ENCODE measurements around the gene HMGXB3.

HMGXB3 gene

DNA sequence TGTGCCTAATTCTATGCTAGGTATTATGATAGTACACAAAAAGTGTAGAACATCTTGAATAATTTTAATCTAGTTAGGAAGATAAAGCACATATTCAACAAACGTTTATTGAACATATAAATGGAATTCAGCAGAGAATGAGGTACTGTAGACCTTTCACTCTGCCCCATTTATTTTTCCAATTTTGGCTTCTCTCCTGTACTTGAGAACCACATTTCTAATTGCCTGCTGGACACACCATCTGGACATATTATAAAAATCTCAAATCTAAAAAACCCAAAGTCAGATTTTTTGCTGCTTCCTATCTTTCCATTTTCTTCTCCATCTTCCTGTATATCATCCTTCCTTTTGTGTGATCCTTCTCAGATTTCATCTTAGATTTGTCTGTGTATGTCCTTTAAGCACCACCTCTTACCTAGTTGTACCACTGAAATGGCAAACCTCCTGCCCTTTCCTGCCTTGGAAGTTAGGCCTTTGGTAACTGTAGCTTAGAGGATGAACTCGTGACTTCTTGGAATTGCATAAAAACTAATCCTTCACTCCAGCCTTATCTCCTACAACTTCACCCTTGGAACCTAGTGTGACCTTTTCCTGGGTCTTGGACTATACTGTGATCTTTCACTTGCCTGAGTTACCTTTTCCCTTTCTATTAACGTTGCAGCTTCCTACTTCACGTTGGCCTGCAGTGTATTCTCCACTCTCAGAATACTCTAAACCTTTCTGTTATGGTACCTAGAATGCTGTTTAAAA is 31.2 kb upstream of the HMGXB3 start:
- Mint-ChIP-seq H3K9me3 (ENCODE audit: low read depth) (no peaks in the 10 kb centered on the region), H3K4me1 (ENCODE audit: low read depth) (peaks cover 13% of the 10 kb centered on the region), H3K27me3 (no peaks in the 10 kb centered on the region), H3K27ac (no peak overlapping the region), H3K36me3 (peaks cover 9% of the 10 kb centered on the region), H3K4me3 (no peak overlapping the region)

DNA sequence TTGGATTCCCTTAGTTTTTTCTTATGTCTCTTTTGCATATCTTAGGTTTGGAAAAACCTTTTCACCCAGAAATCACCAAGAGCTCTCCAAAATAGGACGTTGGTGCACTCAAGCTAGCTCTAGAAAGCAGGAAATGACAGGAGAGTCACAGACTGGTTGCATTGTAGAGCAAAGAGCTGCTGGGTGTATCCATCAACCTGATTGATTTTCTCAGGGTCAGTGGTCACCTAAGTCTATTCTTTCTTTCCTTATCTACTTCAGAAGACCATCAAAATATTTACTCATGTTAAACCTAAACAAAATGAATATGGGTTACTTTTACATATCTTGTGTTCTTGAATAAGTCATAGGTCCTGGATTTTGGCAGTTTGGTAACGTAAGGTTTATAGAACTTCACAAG is 25.1 kb upstream of the HMGXB3 start:
- peaks cover 4% of the 10 kb centered on the region for H3K4me1 Mint-ChIP-seq (ENCODE audit: low read depth)
- H3K9me3 Mint-ChIP-seq (ENCODE audit: low read depth): no peaks in the 10 kb centered on the region
- H3K36me3 Mint-ChIP-seq: peaks cover 20% of the 10 kb centered on the region
- H3K4me3 Mint-ChIP-seq: no peak overlapping the region
- no peaks in the 10 kb centered on the region for H3K27me3 Mint-ChIP-seq
- no peak overlapping the region for H3K27ac Mint-ChIP-seq

GRCh38 chr5:149979896-149980295 is 20.6 kb upstream of the HMGXB3 start:
- H3K36me3 Mint-ChIP-seq: peaks cover 20% of the 10 kb centered on the region
- H3K27me3 Mint-ChIP-seq: no peaks in the 10 kb centered on the region
- no peak overlapping the region for H3K4me3 Mint-ChIP-seq
- H3K4me1 Mint-ChIP-seq (ENCODE audit: low read depth): no peaks in the 10 kb centered on the region
- no peaks in the 10 kb centered on the region for H3K9me3 Mint-ChIP-seq (ENCODE audit: low read depth)
- H3K27ac Mint-ChIP-seq: no peak overlapping the region

DNA sequence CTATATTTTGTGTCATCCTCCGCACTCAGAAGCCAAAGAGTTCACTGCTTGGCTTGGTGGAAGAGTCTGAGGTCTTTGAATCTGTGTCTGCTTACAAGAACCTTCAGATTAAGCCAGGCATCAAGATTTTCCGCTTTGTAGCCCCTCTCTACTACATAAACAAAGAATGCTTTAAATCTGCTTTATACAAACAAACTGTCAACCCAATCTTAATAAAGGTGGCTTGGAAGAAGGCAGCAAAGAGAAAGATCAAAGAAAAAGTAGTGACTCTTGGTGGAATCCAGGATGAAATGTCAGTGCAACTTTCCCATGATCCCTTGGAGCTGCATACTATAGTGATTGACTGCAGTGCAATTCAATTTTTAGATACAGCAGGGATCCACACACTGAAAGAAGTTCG is 19.3 kb upstream of the HMGXB3 start:
- Mint-ChIP-seq H3K27me3 (no peaks in the 10 kb centered on the region), H3K9me3 (ENCODE audit: low read depth) (no peaks in the 10 kb centered on the region), H3K27ac (no peak overlapping the region), H3K4me3 (no peak overlapping the region), H3K4me1 (ENCODE audit: low read depth) (no peaks in the 10 kb centered on the region), H3K36me3 (peaks cover 16% of the 10 kb centered on the region)

DNA sequence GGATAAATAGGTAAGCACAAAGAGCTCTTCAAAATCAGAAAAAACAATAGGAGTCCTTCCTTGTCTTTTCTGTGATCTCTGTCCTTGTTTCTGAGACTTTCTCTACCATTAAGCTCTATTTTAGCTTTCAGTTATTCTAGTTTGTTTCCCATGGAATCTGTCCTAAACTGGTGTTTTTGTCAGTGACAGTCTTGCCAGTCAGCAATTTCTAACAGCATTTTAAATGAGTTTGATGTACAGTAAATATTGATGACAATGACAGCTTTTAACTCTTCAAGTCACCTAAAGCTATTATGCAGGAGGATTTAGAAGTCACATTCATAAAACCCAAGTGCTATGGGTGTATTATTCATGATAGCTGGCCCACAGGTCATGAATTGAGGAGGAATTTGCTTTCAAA is 18.0 kb upstream of the HMGXB3 start:
- H3K36me3 Mint-ChIP-seq: peaks cover 15% of the 10 kb centered on the region
- no peaks in the 10 kb centered on the region for H3K4me1 Mint-ChIP-seq (ENCODE audit: low read depth)
- H3K27me3 Mint-ChIP-seq: no peaks in the 10 kb centered on the region
- H3K4me3 Mint-ChIP-seq: no peak overlapping the region
- peak overlapping the region; percentile 17 for H3K27ac Mint-ChIP-seq
- H3K9me3 Mint-ChIP-seq (ENCODE audit: low read depth): no peaks in the 10 kb centered on the region

DNA sequence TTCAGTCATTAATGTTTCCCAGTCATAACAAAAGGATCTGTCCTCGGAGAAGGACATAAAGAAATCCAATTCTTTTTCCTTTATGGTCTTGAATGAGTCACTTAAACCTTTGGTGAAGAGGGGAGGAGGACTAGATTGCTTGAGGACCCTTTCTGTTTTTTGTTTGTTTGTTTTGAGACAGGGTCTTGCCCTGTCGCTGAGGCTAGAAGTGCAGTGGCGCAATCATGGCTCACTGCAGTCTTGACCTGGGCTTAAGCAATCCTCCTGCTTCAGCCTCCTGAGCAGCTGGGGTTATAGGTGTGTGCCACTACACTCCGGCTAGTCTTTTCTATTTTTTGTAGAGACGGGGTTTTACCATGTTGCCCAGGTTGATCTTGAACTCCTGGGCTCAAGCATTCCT is 12.4 kb upstream of the HMGXB3 start:
- Mint-ChIP-seq H3K27ac (no peak overlapping the region), H3K4me1 (ENCODE audit: low read depth) (no peaks in the 10 kb centered on the region), H3K27me3 (no peaks in the 10 kb centered on the region), H3K4me3 (no peak overlapping the region), H3K9me3 (ENCODE audit: low read depth) (no peaks in the 10 kb centered on the region), H3K36me3 (no peaks in the 10 kb centered on the region)

GRCh38 chr5:149990518-149991376 is 9.8 kb upstream of the HMGXB3 start:
- Mint-ChIP-seq H3K4me3 (no peak overlapping the region), H3K4me1 (ENCODE audit: low read depth) (no peaks in the 10 kb centered on the region), H3K27ac (no peak overlapping the region), H3K36me3 (peaks cover 1% of the 10 kb centered on the region), H3K9me3 (ENCODE audit: low read depth) (no peaks in the 10 kb centered on the region), H3K27me3 (no peaks in the 10 kb centered on the region)

DNA sequence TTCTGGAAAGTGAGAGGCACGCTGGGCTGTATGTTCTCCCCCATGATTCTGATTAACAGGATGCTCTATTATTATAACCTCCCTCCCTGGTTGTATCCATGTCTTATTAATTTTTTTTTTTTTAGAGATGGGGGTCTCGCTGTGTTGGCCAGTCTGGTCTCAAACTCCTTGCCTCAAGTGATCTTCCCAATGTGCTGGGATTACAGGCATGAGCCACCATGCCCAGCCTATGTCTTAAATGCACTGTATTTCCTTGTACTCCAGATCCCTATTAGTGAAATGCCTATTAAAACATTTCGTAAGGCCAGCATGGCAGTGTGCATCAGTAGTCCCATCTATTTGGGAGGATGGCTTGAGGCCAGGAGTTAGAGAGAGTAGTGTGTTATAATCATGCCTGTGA is 7.1 kb upstream of the HMGXB3 start:
- Mint-ChIP-seq H3K36me3 (peaks cover 2% of the 10 kb centered on the region), H3K4me3 (no peak overlapping the region), H3K9me3 (ENCODE audit: low read depth) (no peaks in the 10 kb centered on the region), H3K4me1 (ENCODE audit: low read depth) (peaks cover 2% of the 10 kb centered on the region), H3K27me3 (no peaks in the 10 kb centered on the region), H3K27ac (no peak overlapping the region)

DNA sequence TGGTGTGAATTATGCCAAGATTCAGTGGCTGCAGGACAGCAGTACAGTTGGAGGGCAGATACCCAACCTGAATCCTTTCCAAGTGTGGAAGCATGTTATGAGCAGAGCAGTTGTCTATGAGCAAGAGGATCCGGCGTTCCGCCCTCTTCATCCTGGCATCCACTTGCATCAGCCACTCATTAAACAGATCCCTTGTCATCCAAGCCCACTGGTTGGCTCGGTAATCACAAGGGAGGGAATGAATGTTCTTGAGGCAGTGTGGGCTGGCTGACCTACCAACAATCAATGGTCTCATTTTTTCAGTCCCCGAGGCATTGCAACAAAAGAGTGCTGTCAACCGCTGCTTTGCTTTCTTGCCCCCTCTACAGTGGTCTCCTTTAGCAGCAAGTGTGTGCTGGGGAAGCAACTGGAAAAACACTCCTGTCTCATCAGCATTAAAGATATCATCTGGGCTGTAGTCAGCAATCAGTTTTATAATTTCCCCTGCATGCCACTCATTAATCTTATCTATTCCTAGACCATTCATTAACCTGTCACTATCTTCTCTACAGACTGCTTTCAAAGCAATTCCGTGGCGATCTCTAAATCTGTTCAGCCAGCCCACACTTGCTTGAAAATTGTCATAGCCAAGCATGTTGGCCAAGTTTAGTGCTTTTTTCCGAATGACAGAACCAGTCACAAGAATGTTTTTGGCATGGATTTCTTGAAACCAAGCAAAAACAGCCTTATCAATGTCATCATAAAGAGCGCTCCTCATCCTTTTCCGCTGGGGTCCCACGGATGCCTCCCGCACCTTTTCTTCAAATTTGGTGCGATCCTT is 4.9 kb upstream of the HMGXB3 start:
- Mint-ChIP-seq H3K27me3 (no peaks in the 10 kb centered on the region), H3K27ac (no peak overlapping the region), H3K9me3 (ENCODE audit: low read depth) (no peaks in the 10 kb centered on the region), H3K4me3 (no peak overlapping the region), H3K4me1 (ENCODE audit: low read depth) (peaks cover 17% of the 10 kb centered on the region), H3K36me3 (peaks cover 2% of the 10 kb centered on the region)

DNA sequence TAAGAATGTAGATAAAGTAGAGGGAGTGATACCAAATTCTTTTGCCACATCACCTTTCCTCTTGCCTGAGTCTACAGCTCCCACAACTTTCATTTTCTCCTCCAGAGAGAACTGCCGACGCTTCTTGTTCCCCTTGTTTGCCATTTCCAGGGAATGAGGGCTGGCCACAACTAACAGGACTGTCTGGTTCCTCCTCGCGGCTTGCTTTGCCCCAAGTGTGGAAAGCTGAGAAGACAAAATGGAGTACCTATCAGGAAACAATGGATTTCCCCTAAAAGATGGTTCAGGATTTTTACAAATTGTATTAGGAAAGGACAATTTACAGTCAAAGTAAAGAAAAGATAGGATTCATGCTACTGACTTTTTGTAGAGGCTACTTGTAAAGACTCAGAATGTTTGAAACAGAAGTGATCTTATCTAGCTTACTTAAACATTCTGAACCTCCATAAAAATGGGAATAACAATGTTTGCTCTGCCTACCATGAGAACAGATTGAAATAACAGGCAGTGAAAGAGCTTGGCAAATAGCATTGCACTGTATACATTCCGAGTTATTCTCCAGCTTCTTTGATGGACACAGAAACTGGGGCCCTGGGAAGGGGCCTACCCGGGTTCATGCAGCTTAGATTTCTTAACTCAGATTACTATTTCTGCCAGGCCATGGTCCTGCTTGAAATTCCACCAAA is 4.2 kb upstream of the HMGXB3 start:
- Mint-ChIP-seq H3K9me3 (ENCODE audit: low read depth) (no peaks in the 10 kb centered on the region), H3K36me3 (peaks cover 2% of the 10 kb centered on the region), H3K4me1 (ENCODE audit: low read depth) (peaks cover 17% of the 10 kb centered on the region), H3K27ac (no peak overlapping the region), H3K4me3 (no peak overlapping the region), H3K27me3 (no peaks in the 10 kb centered on the region)

DNA sequence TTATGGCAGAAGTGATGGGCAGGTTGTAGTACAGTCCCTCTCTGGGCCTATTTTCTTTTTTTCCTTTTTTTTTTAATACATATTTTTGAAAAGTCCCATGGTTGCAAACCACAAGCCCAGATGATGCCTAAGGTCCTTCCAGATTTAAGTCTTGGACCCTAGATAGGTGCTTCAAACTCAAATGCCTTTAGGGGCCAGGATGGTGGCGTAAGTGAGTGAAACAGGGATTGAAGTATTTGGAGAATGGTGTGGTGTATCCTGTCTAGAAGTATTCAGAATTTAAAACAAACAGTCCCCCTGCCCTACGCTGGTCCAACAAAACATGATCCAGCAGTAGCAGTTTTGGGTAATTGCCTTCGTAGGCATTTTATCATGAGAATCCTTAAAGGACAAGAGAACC is 2.3 kb upstream of the HMGXB3 start:
- no peaks in the 10 kb centered on the region for H3K9me3 Mint-ChIP-seq (ENCODE audit: low read depth)
- peaks cover 34% of the 10 kb centered on the region for H3K4me1 Mint-ChIP-seq (ENCODE audit: low read depth)
- H3K4me3 Mint-ChIP-seq: no peak overlapping the region
- peak overlapping the region; percentile 35 for H3K27ac Mint-ChIP-seq
- H3K27me3 Mint-ChIP-seq: no peaks in the 10 kb centered on the region
- H3K36me3 Mint-ChIP-seq: peaks cover 2% of the 10 kb centered on the region

DNA sequence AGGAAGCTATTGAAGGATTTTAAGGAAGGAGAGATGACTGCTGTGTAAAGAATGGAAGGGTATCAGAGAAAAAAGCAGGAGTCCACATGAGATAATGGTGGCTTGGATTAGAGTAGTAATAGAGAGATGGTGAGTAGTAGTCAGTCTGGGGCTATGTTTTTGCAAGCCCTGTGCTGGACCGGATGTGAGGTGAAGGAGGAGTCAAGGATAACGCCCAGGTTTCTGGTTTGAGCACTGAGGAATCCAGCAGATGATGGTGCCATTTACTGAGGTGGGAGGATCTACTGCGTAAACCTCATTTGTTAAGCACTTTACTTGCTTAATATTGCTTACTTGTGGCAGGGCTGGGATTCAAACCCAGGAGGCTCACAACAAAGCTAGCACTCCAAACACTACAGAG is 1.2 kb upstream of the HMGXB3 start:
- peak overlapping the region; percentile 92 for H3K4me3 Mint-ChIP-seq
- peak overlapping the region; percentile 89 for H3K27ac Mint-ChIP-seq
- no peaks in the 10 kb centered on the region for H3K27me3 Mint-ChIP-seq
- H3K9me3 Mint-ChIP-seq (ENCODE audit: low read depth): no peaks in the 10 kb centered on the region
- H3K4me1 Mint-ChIP-seq (ENCODE audit: low read depth): peaks cover 42% of the 10 kb centered on the region
- peaks cover 2% of the 10 kb centered on the region for H3K36me3 Mint-ChIP-seq

DNA sequence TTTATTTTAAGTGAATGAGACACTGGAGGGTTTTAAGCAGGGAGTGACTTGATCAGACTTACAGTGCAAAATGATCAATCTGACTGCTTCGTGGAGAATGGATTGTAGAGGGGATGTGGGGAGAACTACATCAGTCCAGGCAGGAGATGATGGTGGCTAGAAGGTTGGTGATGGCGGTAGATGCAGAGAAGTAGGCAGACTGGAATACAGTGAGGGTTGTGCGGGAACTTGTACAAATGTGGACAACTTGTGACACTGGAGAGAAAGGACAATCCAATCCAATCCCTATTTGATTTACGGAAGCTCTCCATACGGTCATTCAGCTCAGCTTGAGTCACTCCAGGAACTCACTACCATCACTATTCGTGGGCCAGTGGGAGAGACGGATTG is 678 bp upstream of the HMGXB3 start:
- Mint-ChIP-seq H3K27me3 (no peaks in the 10 kb centered on the region), H3K36me3 (peaks cover 4% of the 10 kb centered on the region), H3K4me3 (peak overlapping the region; percentile 92), H3K9me3 (ENCODE audit: low read depth) (no peaks in the 10 kb centered on the region), H3K4me1 (ENCODE audit: low read depth) (peaks cover 44% of the 10 kb centered on the region), H3K27ac (peak overlapping the region; percentile 89)

- peaks cover 47% of the 10 kb centered on the region for H3K4me1 Mint-ChIP-seq (ENCODE audit: low read depth)
- peaks cover 4% of the 10 kb centered on the region for H3K36me3 Mint-ChIP-seq
These were observed 586 bp downstream of the HMGXB3 start for GRCh38 chr5:150000990-150001659.

More at GRCh38 chr5:150000990-150001659, 586 bp downstream of the HMGXB3 start:
- peak overlapping the region; percentile 96 for H3K27ac Mint-ChIP-seq
- H3K27me3 Mint-ChIP-seq: no peaks in the 10 kb centered on the region
- no peaks in the 10 kb centered on the region for H3K9me3 Mint-ChIP-seq (ENCODE audit: low read depth)
- peak overlapping the region; percentile 96 for H3K4me3 Mint-ChIP-seq

All from activated naive CD8-positive, alpha-beta T cell (primary cell).